ENCODE results near the gene SFRP5. TPM values are rescaled to one million over a fixed set of nuclear protein-coding genes. Genes with fewer than 3 reads are reported as not detected.

The SFRP5 gene
- total and polyA plus RNA-seq, 2 of the 4 experiments (the other 2 are of a cell fraction), result not detected

DNA sequence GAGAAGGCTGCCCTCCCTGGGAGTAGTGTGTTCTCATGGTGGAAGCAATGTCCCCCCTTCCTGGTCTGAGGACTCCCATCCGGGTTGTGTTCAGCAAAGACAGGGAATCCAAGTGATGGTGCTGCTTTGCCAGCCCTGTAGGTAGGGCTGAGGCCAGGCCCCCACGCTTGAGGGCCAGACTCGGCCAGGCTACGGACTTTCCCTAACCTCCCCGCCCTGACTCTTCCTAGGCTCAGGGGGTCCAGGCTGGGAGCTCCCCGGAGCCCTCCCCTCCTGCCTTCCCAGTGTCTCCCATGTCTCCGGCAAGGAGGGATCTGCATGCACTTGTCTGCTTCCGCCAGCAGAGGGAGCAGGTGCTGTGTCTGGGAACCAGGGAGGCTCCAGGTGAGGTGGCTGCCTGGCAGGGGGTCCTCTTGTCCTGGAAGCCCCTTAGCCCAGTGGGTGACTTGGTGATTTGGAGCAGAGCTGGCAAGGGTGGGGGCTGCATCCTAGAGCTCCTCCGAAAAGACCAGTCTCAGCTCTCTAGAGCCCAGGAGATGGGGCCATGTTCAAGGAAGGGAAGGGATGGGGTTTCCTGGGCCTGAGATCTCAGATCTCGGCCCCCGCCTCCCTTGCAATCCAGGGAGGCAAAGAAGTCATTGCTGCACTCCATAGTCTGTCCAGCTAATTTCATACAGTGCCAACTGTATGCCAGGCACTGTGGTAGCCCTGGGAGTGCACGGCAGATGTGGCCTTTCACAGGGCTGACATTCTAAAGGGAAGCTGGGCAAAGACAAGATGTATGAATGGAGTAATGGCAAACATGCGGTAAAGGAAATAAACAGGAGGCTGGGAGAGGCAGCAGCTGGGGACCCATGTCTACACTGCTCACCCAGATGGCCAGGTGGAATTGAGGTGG, 20.3 kb upstream of the SFRP5 start:
- Histone ChIP-seq H3K27me3 (ENCODE audit: control insufficient read depth, insufficient read depth, low read length) (peaks cover 19% of the 10 kb centered on the region), H2AFZ (replicated peaks; ENCODE audit: low read length, poor library complexity) (peak overlapping the region; percentile 68), H3K27ac (ENCODE audit: insufficient read depth, low read length) (no peak overlapping the region), H2BK5ac (ENCODE audit: low read depth, low read length, poor library complexity, severe bottlenecking) (no peak overlapping the region), H3K9me3 (ENCODE audit: control insufficient read depth, insufficient read depth, low read length) (no peaks in the 10 kb centered on the region), H2AK5ac (ENCODE audit: low read depth, low read length) (no peak overlapping the region), H3K9me1 (ENCODE audit: insufficient read depth, low read length) (no peaks in the 10 kb centered on the region), H3K56ac (ENCODE audit: extremely low read depth, insufficient read depth, low read length) (no peak overlapping the region), H3K36me3 (ENCODE audit: control insufficient read depth, insufficient read depth, low read length) (no peaks in the 10 kb centered on the region), H3K23ac (ENCODE audit: low read depth, low read length) (no peak overlapping the region), H3K79me1 (ENCODE audit: low read depth in 1 of 2, low read length in 2 of 2) (no peaks in the 10 kb centered on the region), H3K4me3 (ENCODE audit: insufficient read depth, low read depth, low read length) (no peak overlapping the region), H4K5ac (ENCODE audit: low read depth, low read length) (no peak overlapping the region), H2BK15ac (ENCODE audit: low read depth, low read length) (no peak overlapping the region), H3K4ac (ENCODE audit: low read depth, low read length) (no peak overlapping the region), H2BK120ac (ENCODE audit: low read depth, low read length) (no peak overlapping the region), H4K20me1 (ENCODE audit: insufficient read depth, low read length) (no peaks in the 10 kb centered on the region), H2AK9ac (replicated peaks; ENCODE audit: low read depth, low read length, poor library complexity) (peak overlapping the region; percentile 15), H4K8ac (ENCODE audit: low read depth in 2 of 2, low read length in 2 of 2) (no peak overlapping the region), H3K4me2 (ENCODE audit: low read depth, low read length) (no peak overlapping the region), H3K4me1 (ENCODE audit: control insufficient read depth, insufficient read depth, low read length) (no peaks in the 10 kb centered on the region), H2BK20ac (ENCODE audit: low read depth, low read length) (no peak overlapping the region), H4K91ac (ENCODE audit: insufficient read depth, low read depth, low read length) (no peak overlapping the region), H3K9ac (ENCODE audit: low read depth, low read length) (no peak overlapping the region), H3K14ac (replicated peaks; ENCODE audit: low read depth, low read length) (no peak overlapping the region), H3K18ac (ENCODE audit: low read depth, low read length) (no peak overlapping the region)
- TF ChIP-seq CEBPB (IDR thresholded peaks at IDR 0.05; ENCODE audit: low read depth, low read length), result no peak
- no peak for TF ChIP-seq FOS (IDR thresholded peaks at IDR 0.05; ENCODE audit: low read depth, low read length)
- TF ChIP-seq, protein P1, sequence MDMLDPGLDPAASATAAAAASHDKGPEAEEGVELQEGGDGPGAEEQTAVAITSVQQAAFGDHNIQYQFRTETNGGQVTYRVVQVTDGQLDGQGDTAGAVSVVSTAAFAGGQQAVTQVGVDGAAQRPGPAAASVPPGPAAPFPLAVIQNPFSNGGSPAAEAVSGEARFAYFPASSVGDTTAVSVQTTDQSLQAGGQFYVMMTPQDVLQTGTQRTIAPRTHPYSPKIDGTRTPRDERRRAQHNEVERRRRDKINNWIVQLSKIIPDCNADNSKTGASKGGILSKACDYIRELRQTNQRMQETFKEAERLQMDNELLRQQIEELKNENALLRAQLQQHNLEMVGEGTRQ (IDR thresholded peaks at IDR 0.05; ENCODE audit: low read depth, low read length), result no peak
- TF ChIP-seq BHLHE40 (IDR thresholded peaks at IDR 0.05; ENCODE audit: low read depth, low read length), result no peak
- TF ChIP-seq, protein P2, sequence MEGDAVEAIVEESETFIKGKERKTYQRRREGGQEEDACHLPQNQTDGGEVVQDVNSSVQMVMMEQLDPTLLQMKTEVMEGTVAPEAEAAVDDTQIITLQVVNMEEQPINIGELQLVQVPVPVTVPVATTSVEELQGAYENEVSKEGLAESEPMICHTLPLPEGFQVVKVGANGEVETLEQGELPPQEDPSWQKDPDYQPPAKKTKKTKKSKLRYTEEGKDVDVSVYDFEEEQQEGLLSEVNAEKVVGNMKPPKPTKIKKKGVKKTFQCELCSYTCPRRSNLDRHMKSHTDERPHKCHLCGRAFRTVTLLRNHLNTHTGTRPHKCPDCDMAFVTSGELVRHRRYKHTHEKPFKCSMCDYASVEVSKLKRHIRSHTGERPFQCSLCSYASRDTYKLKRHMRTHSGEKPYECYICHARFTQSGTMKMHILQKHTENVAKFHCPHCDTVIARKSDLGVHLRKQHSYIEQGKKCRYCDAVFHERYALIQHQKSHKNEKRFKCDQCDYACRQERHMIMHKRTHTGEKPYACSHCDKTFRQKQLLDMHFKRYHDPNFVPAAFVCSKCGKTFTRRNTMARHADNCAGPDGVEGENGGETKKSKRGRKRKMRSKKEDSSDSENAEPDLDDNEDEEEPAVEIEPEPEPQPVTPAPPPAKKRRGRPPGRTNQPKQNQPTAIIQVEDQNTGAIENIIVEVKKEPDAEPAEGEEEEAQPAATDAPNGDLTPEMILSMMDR (conservative IDR thresholded peaks at IDR 0.05; ENCODE audit: low read depth, low read length), result peak; percentile 75
- TF ChIP-seq SMC3 (IDR thresholded peaks at IDR 0.05; ENCODE audit: low read depth, low read length), result peak; percentile 82
- TF ChIP-seq RAD21 (IDR thresholded peaks at IDR 0.05; ENCODE audit: low read length), result peak; percentile 73
- TF ChIP-seq, protein P3, sequence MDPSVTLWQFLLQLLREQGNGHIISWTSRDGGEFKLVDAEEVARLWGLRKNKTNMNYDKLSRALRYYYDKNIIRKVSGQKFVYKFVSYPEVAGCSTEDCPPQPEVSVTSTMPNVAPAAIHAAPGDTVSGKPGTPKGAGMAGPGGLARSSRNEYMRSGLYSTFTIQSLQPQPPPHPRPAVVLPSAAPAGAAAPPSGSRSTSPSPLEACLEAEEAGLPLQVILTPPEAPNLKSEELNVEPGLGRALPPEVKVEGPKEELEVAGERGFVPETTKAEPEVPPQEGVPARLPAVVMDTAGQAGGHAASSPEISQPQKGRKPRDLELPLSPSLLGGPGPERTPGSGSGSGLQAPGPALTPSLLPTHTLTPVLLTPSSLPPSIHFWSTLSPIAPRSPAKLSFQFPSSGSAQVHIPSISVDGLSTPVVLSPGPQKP (IDR thresholded peaks at IDR 0.05; ENCODE audit: borderline replicate concordance, low read depth, low read length), result no peak
- intact Hi-C loops (cut with micrococcal nuclease) (loop anchor here (1.0 kb wide), 3 partner anchors 77 to 253 kb away; no protein-coding TSS in a partner anchor), dilution Hi-C loops (cut with HindIII; ENCODE audit: low sequenced_read_pairs, unreplicated experiment) (no loop called here), in situ Hi-C loops (cut with MboI; ENCODE audit: low sequenced_read_pairs) (loop anchor here (25.0 kb wide), 1 partner anchor 245 kb away; the partner anchor contains the start of gene CRTAC1)
- ChIA-PET CTCF (interaction anchor here (1.3 to 2.4 kb wide), 3 partner anchors 13 to 254 kb away, joined by 4 to 12 read pairs (median 4); no protein-coding TSS in a partner anchor), POLR2A (ENCODE audit: unreplicated experiment) (no interaction called here)
- DNase-seq (peak; percentile 46), ATAC-seq (ENCODE audit: low read depth) (peak; percentile 96)
- WGBS, 2 experiments (ENCODE audit: extremely low coverage in 2 of 2, insufficient read length in 1 of 2), result 10% methylated on average over 4 of the region's 13 CpGs; no CpG with 5 or more reads in 1 of the 2 experiments
- BruUV-seq (replicated peaks), result no TSS peak

Measured in IMR-90 (cell line).